Esophagus squamous epithelium (tissue), 5 donors: ENCODE data around the gene CHEK1. TPM values are rescaled to one million over a fixed set of nuclear protein-coding genes. Genes with fewer than 3 reads are reported as not detected.

Experiments
- DNase-seq: peaks from one replicate; lab custom pipeline; 2025; lab: John Stamatoyannopoulos, UW
- H3K27ac ChIP-seq, 4 donors: fragments of 200-600 bp; sonication (generic); one replicate each; pipeline ENCODE4 v1.5.1; 2016 to 2019; ENCODE audit warnings: mild to moderate bottlenecking in 1 of 4
- H3K27me3 ChIP-seq, 4 donors: fragments of 200-600 bp; sonication (generic); 1 replicate in 3 of 4; 2 replicates in 1 of 4; pipeline versions ENCODE4 v1.5.1 to v1.6.0; 2017 to 2021; ENCODE audit warnings: antibody characterized with exemption in 1 of 4
- H3K36me3 ChIP-seq, 3 donors: fragments of 200-600 bp; sonication (generic); one replicate each; pipeline ENCODE4 v1.5.1; 2016 to 2019
- H3K4me1 ChIP-seq, 3 donors: fragments of 200-600 bp; sonication (generic); one replicate each; pipeline ENCODE4 v1.5.1; 2017 to 2019
- H3K4me3 ChIP-seq, 4 donors: fragments of 200-600 bp; sonication (generic); 1 replicate in 3 of 4; 2 replicates in 1 of 4; pipeline ENCODE4 v1.5.1; 2016 to 2019; ENCODE audit warnings: mild to moderate bottlenecking in 2 of 4, moderate library complexity in 1 of 4
- H3K9me3 ChIP-seq, 3 donors: fragments of 200-600 bp; sonication (generic); one replicate each; pipeline ENCODE4 v1.5.1; 2016 to 2019
- CTCF ChIP-seq, 6 experiments: fragments of 450-650 bp in 4 of 6; fragments of 200-600 bp in 2 of 6; sonication (generic) in 2 of 6; IDR thresholded peaks; one replicate each; pipeline ENCODE4 v1.5.1; 2016 to 2019; ENCODE audit warnings: antibody characterized with exemption in 6 of 6, mild to moderate bottlenecking in 4 of 6, moderate library complexity in 4 of 6
- POLR2A ChIP-seq, 4 donors: fragments of 450-650 bp; IDR thresholded peaks; one replicate each; pipeline ENCODE4 v1.6.1; 2017; ENCODE audit warnings: antibody characterized with exemption in 4 of 4, mild to moderate bottlenecking in 4 of 4, moderate library complexity in 3 of 4
- WGBS, 2 donors: methylation state at CpG; one replicate each; pipeline ENCODE4 v1.1.5; 2018; 5-methylcytosine and 5-hydroxymethylcytosine counted together
- intact Hi-C: fragments of 100-400 bp; cut with DNase I; formaldehyde crosslinking; loops from one replicate; pipeline ENCODE4 v1.15.0; 2022
- total RNA-seq, 4 donors: library from RNA; depleted of rRNA; stranded (reverse); fragments of >200 nt; gene quantifications; one replicate each; pipeline ENCODE4 v1.1.0, GENCODE V29; 2016
- donor health status: DM: yes; HTN: yes; CAD: no.

Gene CHEK1
- total RNA-seq, 4 donors from 2014 or later = 4.0 to 21.7 (median 7.5) TPM

GRCh38 chr11:125667151-125667550 lies 42.2 kb downstream of the CHEK1 start:
- WGBS, 2 donors = 89 to 95% methylated on average over 2 of the region's 2 CpGs

GRCh38 chr11:125670172-125670571 lies 45.2 kb downstream of the CHEK1 start:
- no peaks in the 10 kb centered on the region for H3K27me3 ChIP-seq
- DNase-seq = no peak
- no peaks in the 10 kb centered on the region for H3K9me3 ChIP-seq
- WGBS, 2 donors = 71 to 96% methylated on average over 1 of the region's 1 CpG
- intact Hi-C loops = no loop called here
- H3K27ac ChIP-seq = no peak overlapping the region
- TF ChIP-seq CTCF (IDR thresholded peaks at IDR 0.05) (no peak), POLR2A (IDR thresholded peaks at IDR 0.05) (no peak)
- no peak overlapping the region for H3K4me3 ChIP-seq
- no peaks in the 10 kb centered on the region for H3K4me1 ChIP-seq
- H3K36me3 ChIP-seq = no peaks in the 10 kb centered on the region

More at GRCh38 chr11:125667151-125667550, 42.2 kb downstream of the CHEK1 start:
- intact Hi-C loops = no loop called here
- H3K4me1 ChIP-seq = no peaks in the 10 kb centered on the region
- TF ChIP-seq POLR2A (IDR thresholded peaks at IDR 0.05) (no peak), CTCF (IDR thresholded peaks at IDR 0.05) (no peak)
- H3K36me3 ChIP-seq = no peaks in the 10 kb centered on the region
- no peak overlapping the region for H3K4me3 ChIP-seq
- H3K27ac ChIP-seq = no peak overlapping the region
- H3K9me3 ChIP-seq = no peaks in the 10 kb centered on the region
- no peak for DNase-seq
- H3K27me3 ChIP-seq = no peaks in the 10 kb centered on the region

- Histone ChIP-seq H3K27me3 (no peaks in the 10 kb centered on the region), H3K36me3 (no peaks in the 10 kb centered on the region), H3K27ac (no peak overlapping the region), H3K4me1 (no peaks in the 10 kb centered on the region), H3K4me3 (no peak overlapping the region), H3K9me3 (no peaks in the 10 kb centered on the region)
- no peak for TF ChIP-seq POLR2A (IDR thresholded peaks at IDR 0.05)
- no peak for TF ChIP-seq CTCF (IDR thresholded peaks at IDR 0.05)
- intact Hi-C loops = no loop called here
- WGBS, 2 donors = 76 to 90% methylated on average over 2 of the region's 2 CpGs
- DNase-seq = no peak
Measured at GRCh38 chr11:125671561-125671960, 46.6 kb downstream of the CHEK1 start.

- DNase-seq = no peak
- Histone ChIP-seq H3K36me3 (no peaks in the 10 kb centered on the region), H3K27ac (no peak overlapping the region), H3K9me3 (no peaks in the 10 kb centered on the region), H3K4me3 (no peak overlapping the region), H3K4me1 (no peaks in the 10 kb centered on the region), H3K27me3 (no peaks in the 10 kb centered on the region)
- intact Hi-C loops = no loop called here
- WGBS, 2 donors = 80 to 82% methylated on average over 2 of the region's 2 CpGs
- TF ChIP-seq POLR2A (IDR thresholded peaks at IDR 0.05) (no peak), CTCF (IDR thresholded peaks at IDR 0.05) (no peak)
Measured at GRCh38 chr11:125674210-125674609, 49.2 kb downstream of the CHEK1 start.

GRCh38 chr11:125675196-125675595 lies 50.2 kb downstream of the CHEK1 start:
- no peak for TF ChIP-seq POLR2A (IDR thresholded peaks at IDR 0.05)
- TF ChIP-seq CTCF (IDR thresholded peaks at IDR 0.05) = no peak
- intact Hi-C loops = no loop called here
- no peaks in the 10 kb centered on the region for H3K27me3 ChIP-seq

More at GRCh38 chr11:125675196-125675595, 50.2 kb downstream of the CHEK1 start:
- no peak for DNase-seq
- Histone ChIP-seq H3K27ac (no peak overlapping the region), H3K36me3 (no peaks in the 10 kb centered on the region), H3K9me3 (no peaks in the 10 kb centered on the region), H3K4me1 (no peaks in the 10 kb centered on the region), H3K4me3 (no peak overlapping the region)
- WGBS, 2 donors = 73 to 88% methylated on average over 2 of the region's 2 CpGs
